H9 (cell line): Measurements from ENCODE around the gene SWSAP1. TPM values are rescaled to one million over a fixed set of nuclear protein-coding genes. Genes with fewer than 3 reads are reported as not detected.

ENCODE experiments used
- DNase-seq: peaks from one replicate; pipeline ENCODE4 v3.0.0-alpha.2; 2017
- H2AFZ ChIP-seq: one replicate; pipeline ENCODE4 v1.6.1; 2013; ENCODE audit warnings: mild to moderate bottlenecking, low read length, control low read depth, moderate library complexity
- H2AK5ac ChIP-seq: 2 replicates; pipeline ENCODE4 v1.6.1; 2013; ENCODE audit warnings: low read length, control low read depth, mixed read lengths; ENCODE audit not compliant: insufficient read length
- H2BK120ac ChIP-seq: one replicate; pipeline ENCODE4 v1.6.1; 2013; ENCODE audit warnings: low read depth, mild to moderate bottlenecking, low read length, control low read depth, inconsistent platforms; ENCODE audit not compliant: poor library complexity, severe bottlenecking
- H2BK12ac ChIP-seq: 2 replicates; pipeline ENCODE4 v1.6.1; 2013; ENCODE audit warnings: low read length, control low read depth, mixed read lengths, low read depth; ENCODE audit not compliant: insufficient read length
- H2BK15ac ChIP-seq: 2 replicates; pipeline ENCODE4 v1.6.1; 2013; ENCODE audit warnings: low read depth, low read length, control low read depth
- H2BK20ac ChIP-seq: one replicate; pipeline ENCODE4 v1.6.1; 2013; ENCODE audit warnings: low read depth, mild to moderate bottlenecking, low read length, control low read depth, inconsistent platforms; ENCODE audit not compliant: poor library complexity, severe bottlenecking
- H2BK5ac ChIP-seq: 2 replicates; pipeline ENCODE4 v1.6.1; 2013; ENCODE audit warnings: low read length, control low read depth, mixed read lengths; ENCODE audit not compliant: insufficient read length
- H3K14ac ChIP-seq: 2 replicates; pipeline ENCODE4 v1.6.1; 2013; ENCODE audit warnings: low read length, control low read depth; ENCODE audit not compliant: insufficient read depth
- H3K18ac ChIP-seq: 2 replicates; pipeline ENCODE4 v1.6.1; 2013; ENCODE audit warnings: low read depth, mild to moderate bottlenecking, mixed read lengths, low read length, control low read depth; ENCODE audit not compliant: insufficient read length
- H3K23ac ChIP-seq: 2 replicates; pipeline ENCODE4 v1.6.1; 2013; ENCODE audit warnings: low read length, control low read depth, mixed read lengths, low read depth; ENCODE audit not compliant: insufficient read length
- H3K23me2 ChIP-seq: 2 replicates; pipeline ENCODE4 v1.6.1; 2013; ENCODE audit warnings: low read depth, mild to moderate bottlenecking, mixed read lengths, low read length, control low read depth; ENCODE audit not compliant: insufficient read length, poor library complexity, severe bottlenecking
- H3K27ac ChIP-seq: 2 replicates; pipeline ENCODE4 v1.5.1; 2013; ENCODE audit warnings: low read length, control low read depth, mixed read lengths, low read depth; ENCODE audit not compliant: insufficient read length
- H3K27me3 ChIP-seq: 2 replicates; pipeline ENCODE4 v1.6.1; 2013; ENCODE audit warnings: low read length, control low read depth, inconsistent platforms; ENCODE audit not compliant: insufficient read depth
- H3K4ac ChIP-seq: 2 replicates; pipeline ENCODE4 v1.6.1; 2013; ENCODE audit warnings: low read depth, mild to moderate bottlenecking, control low read depth, inconsistent platforms, low read length, moderate library complexity
- H3K4me1 ChIP-seq: 2 replicates; pipeline ENCODE4 v1.6.1; 2013; ENCODE audit warnings: low read length, control low read depth, inconsistent platforms; ENCODE audit not compliant: insufficient read depth
- H3K4me2 ChIP-seq: 2 replicates; pipeline ENCODE4 v1.6.1; 2013; ENCODE audit warnings: low read length, control low read depth, mixed read lengths; ENCODE audit not compliant: insufficient read length, insufficient read depth
- H3K56ac ChIP-seq: 2 replicates; pipeline ENCODE4 v1.6.1; 2013; ENCODE audit warnings: low read depth, mild to moderate bottlenecking, mixed read lengths, low read length, control low read depth; ENCODE audit not compliant: insufficient read length
- H3K79me1 ChIP-seq: 2 replicates; pipeline ENCODE4 v1.6.1; 2013; ENCODE audit warnings: low read depth, mild to moderate bottlenecking, moderate library complexity, low read length, control low read depth, inconsistent platforms; ENCODE audit not compliant: insufficient read depth, poor library complexity, severe bottlenecking
- H3K79me2 ChIP-seq: 2 replicates; pipeline ENCODE4 v1.6.1; 2013; ENCODE audit warnings: low read length, control low read depth, inconsistent platforms; ENCODE audit not compliant: insufficient read depth
- H3K9ac ChIP-seq: 2 replicates; pipeline ENCODE4 v1.6.1; 2013; ENCODE audit warnings: low read length, control low read depth, mixed read lengths; ENCODE audit not compliant: insufficient read length; ENCODE audit errors: extremely low read depth
- H3K9me3 ChIP-seq: one replicate; pipeline ENCODE4 v1.6.1; 2013; ENCODE audit warnings: low read depth, low read length, inconsistent platforms; ENCODE audit not compliant: control insufficient read depth
- H3T11ph ChIP-seq: one replicate; pipeline ENCODE4 v1.6.1; 2013; ENCODE audit warnings: mild to moderate bottlenecking, low read length, control low read depth, inconsistent platforms
- H4K20me1 ChIP-seq: one replicate; pipeline ENCODE4 v1.6.1; 2013; ENCODE audit not compliant: control insufficient read depth, insufficient read length, insufficient read depth
- H4K5ac ChIP-seq: 2 replicates; pipeline ENCODE4 v1.6.1; 2013; ENCODE audit warnings: low read depth, mild to moderate bottlenecking, mixed read lengths, low read length, control low read depth; ENCODE audit not compliant: insufficient read length
- H4K8ac ChIP-seq: replicated peaks from 2 replicates; pipeline ENCODE4 v1.6.1; 2013; ENCODE audit warnings: low read length, control low read depth, mixed read lengths, low read depth; ENCODE audit not compliant: insufficient read length
- H4K91ac ChIP-seq: 2 replicates; pipeline ENCODE4 v1.6.1; 2013; ENCODE audit warnings: low read depth, mild to moderate bottlenecking, moderate library complexity, mixed read lengths, low read length, control low read depth; ENCODE audit not compliant: insufficient read length
- H3K27ac Mint-ChIP-seq, 3 experiments: 2 replicates in 2 of 3; 3 replicates in 1 of 3; pipeline ENCODE4 v1.8.0; 2020 to 2021; ENCODE audit warnings: mixed read lengths in 3 of 3, mild to moderate bottlenecking in 1 of 3, moderate library complexity in 1 of 3
- H3K27me3 Mint-ChIP-seq: 2 replicates; pipeline ENCODE4 v1.8.0; 2021; ENCODE audit warnings: low read depth, mild to moderate bottlenecking, moderate library complexity, mixed read lengths
- H3K36me3 Mint-ChIP-seq, 3 experiments: 2 replicates in 2 of 3; 3 replicates in 1 of 3; pipeline ENCODE4 v1.8.0; 2020 to 2021; ENCODE audit warnings: low read depth in 3 of 3, mixed read lengths in 3 of 3; ENCODE audit not compliant: insufficient read depth in 1 of 3
- H3K4me1 Mint-ChIP-seq, 2 experiments: 2 replicates each; pipeline ENCODE4 v1.8.0; 2020; ENCODE audit warnings: mixed read lengths in 2 of 2
- H3K4me3 Mint-ChIP-seq, 2 experiments: 2 replicates in 1 of 2; 3 replicates in 1 of 2; pipeline ENCODE4 v1.8.0; 2020 to 2021; ENCODE audit warnings: mild to moderate bottlenecking in 2 of 2, mixed read lengths in 2 of 2, moderate library complexity in 1 of 2
- H3K9me3 Mint-ChIP-seq, 2 experiments: 2 replicates in 1 of 2; 3 replicates in 1 of 2; pipeline ENCODE4 v1.8.0; 2020; ENCODE audit warnings: mild to moderate bottlenecking in 2 of 2, mixed read lengths in 2 of 2, moderate library complexity in 1 of 2
- CTCF ChIP-seq: fragments of 200-600 bp; sonication (generic); conservative IDR thresholded peaks from 3 replicates; pipeline ENCODE4 v1.8.0; 2021; ENCODE audit warnings: antibody characterized with exemption, mild to moderate bottlenecking
- WGBS: extraction: QIAGEN DNeasy Blood & Tissue Kit; methylation state at CpG from one replicate; pipeline ENCODE4 v1.1.7; 2013; ENCODE audit warnings: missing lambda C conversion rate, low lambda C conversion rate, mixed read lengths; ENCODE audit not compliant: insufficient read length; ENCODE audit errors: extremely low coverage; 5-methylcytosine and 5-hydroxymethylcytosine counted together
- total RNA-seq: library from RNA; stranded (reverse); gene quantifications from 2 replicates; pipeline ENCODE4 v1.2.1, GENCODE V29; 2021

The SWSAP1 gene
- total RNA-seq, 1 experiment from 2014 or later = 3.8 TPM

DNA sequence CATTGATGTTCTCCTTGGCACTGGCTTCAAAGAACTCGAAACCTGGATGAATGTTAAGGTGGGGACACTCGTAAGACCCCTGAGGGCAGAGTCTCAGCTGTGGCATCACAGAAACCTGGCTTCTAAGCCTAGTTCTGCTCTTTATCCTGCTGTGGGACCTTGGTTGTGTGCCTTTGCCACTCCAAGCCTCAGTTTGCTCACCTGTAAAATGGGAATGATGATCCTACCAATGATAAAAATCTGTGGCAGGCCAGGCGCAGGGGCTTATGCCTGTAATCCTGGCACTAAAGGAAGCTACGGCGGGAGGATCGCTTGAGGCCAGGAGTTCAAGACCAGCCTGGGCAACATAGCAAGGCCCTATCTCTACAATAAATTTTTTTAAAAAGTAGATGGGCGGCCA is 48.9 kb upstream of the SWSAP1 start:
- no peak for DNase-seq
- Histone ChIP-seq H3K56ac (no peak overlapping the region), H3T11ph (no peak overlapping the region), H4K5ac (no peak overlapping the region), H2BK15ac (no peak overlapping the region), H2AFZ (no peak overlapping the region), H2AK5ac (no peak overlapping the region), H2BK120ac (no peak overlapping the region), H3K23ac (no peak overlapping the region), H2BK12ac (no peak overlapping the region), H4K20me1 (no peaks in the 10 kb centered on the region), H4K91ac (no peak overlapping the region), H3K4me2 (no peak overlapping the region), H2BK5ac (no peak overlapping the region), H3K14ac (no peak overlapping the region), H3K27me3 (no peaks in the 10 kb centered on the region), H3K9ac (no peak overlapping the region), H3K9me3 (no peaks in the 10 kb centered on the region), H3K18ac (no peak overlapping the region), H3K4me1 (no peaks in the 10 kb centered on the region), H3K23me2 (no peaks in the 10 kb centered on the region), H2BK20ac (no peak overlapping the region), H3K4ac (no peak overlapping the region), H4K8ac (no peak overlapping the region), H3K27ac (no peak overlapping the region), H3K79me2 (no peaks in the 10 kb centered on the region), H3K79me1 (no peaks in the 10 kb centered on the region)
- Mint-ChIP-seq H3K27ac (no peak overlapping the region), H3K27me3 (peaks cover 2% of the 10 kb centered on the region; the same call in 1 of the 2 replicates), H3K4me3 (no peak overlapping the region), H3K9me3 (no peaks in the 10 kb centered on the region), H3K4me1 (peaks cover 6 to 11% of the 10 kb centered on the region in 2 experiments), H3K36me3 (peaks cover 0 to 15% (median 13%) of the 10 kb centered on the region in 3 experiments; a peak in 4 of 7 replicates)
- TF ChIP-seq CTCF = no peak
- WGBS = no CpG with 5 or more reads among the region's 7 CpGs
